ENCODE results near the gene MPHOSPH6. TPM values are rescaled to one million over a fixed set of nuclear protein-coding genes. Genes with fewer than 3 reads are reported as not detected.

The MPHOSPH6 gene
- total RNA-seq, result 18.0 and 57.3 TPM in 2 replicates

GRCh38 chr16:82169861-82170845 lies at the start of gene MPHOSPH6:
Gene MPHOSPH6 (minus strand): TSS chr16:82170224. CDS start chr16:82170175, 49 bp downstream.

Other genes starting within 250 kb of the MPHOSPH6 start
- gene SDR42E1, start 158.8 kb downstream of the MPHOSPH6 start, total RNA-seq, result 0.15 and 0.50 TPM in 2 replicates
- gene HSD17B2, start 135.0 kb downstream of the MPHOSPH6 start, total RNA-seq, result 0.17 TPM in 1 of 2 replicates, not detected in the other

Measured in smooth muscle cell of trachea (primary cell).